GM19452 (cell line): ENCODE data around the gene CHRNA3.

Experiments
- ATAC-seq: cut with Tn5 transposase; IDR thresholded peaks from one replicate; pipeline ENCODE4 v1.9.1; 2021; ENCODE audit not compliant: unreplicated experiment

CHRNA3 gene

GRCh38 chr15:78636378-78636859 lies 15.6 kb upstream of the CHRNA3 start:
- no peak for ATAC-seq

GRCh38 chr15:78635346-78635745 lies 14.6 kb upstream of the CHRNA3 start:
- no peak for ATAC-seq

- no peak for ATAC-seq
Measured at GRCh38 chr15:78634210-78635145, 13.7 kb upstream of the CHRNA3 start.

- no peak for ATAC-seq
Measured at GRCh38 chr15:78633348-78633747, 12.6 kb upstream of the CHRNA3 start.

- no peak for ATAC-seq
Measured at GRCh38 chr15:78630886-78631633, 10.3 kb upstream of the CHRNA3 start.

GRCh38 chr15:78629716-78630065 lies 8.9 kb upstream of the CHRNA3 start:
- ATAC-seq, result no peak

- no peak for ATAC-seq
Measured at GRCh38 chr15:78629031-78629715, 8.4 kb upstream of the CHRNA3 start.

GRCh38 chr15:78628227-78628626 lies 7.4 kb upstream of the CHRNA3 start:
- no peak for ATAC-seq

GRCh38 chr15:78627348-78627747 lies 6.6 kb upstream of the CHRNA3 start:
- ATAC-seq, result no peak

GRCh38 chr15:78626381-78626995 lies 5.7 kb upstream of the CHRNA3 start:
- no peak for ATAC-seq

- no peak for ATAC-seq
Measured at GRCh38 chr15:78625606-78626280, 4.9 kb upstream of the CHRNA3 start.

- ATAC-seq, result no peak
Measured at GRCh38 chr15:78624651-78625590, 4.1 kb upstream of the CHRNA3 start.

- no peak for ATAC-seq
Measured at GRCh38 chr15:78623786-78624497, 3.1 kb upstream of the CHRNA3 start.

GRCh38 chr15:78621810-78622402 lies 1.1 kb upstream of the CHRNA3 start:
- ATAC-seq, result no peak

- no peak for ATAC-seq
Measured at GRCh38 chr15:78620021-78620526, 722 bp downstream of the CHRNA3 start.

- ATAC-seq, result no peak
Measured at GRCh38 chr15:78619022-78619950, 1.5 kb downstream of the CHRNA3 start.

- ATAC-seq, result no peak
Measured at GRCh38 chr15:78618490-78618934, 2.3 kb downstream of the CHRNA3 start.
